ENCODE data around the gene ENTPD6. TPM values are rescaled to one million over a fixed set of nuclear protein-coding genes. Genes with fewer than 3 reads are reported as not detected.
A peak's percentile ranks its signal among the peaks of the same experiment; 100 is the strongest.

ENTPD6 gene
- total and polyA plus RNA-seq, 2 of the 4 experiments (the other 2 are of a cell fraction), result 61.1 to 98.6 TPM

- TF ChIP-seq POLR2A (IDR thresholded peaks at IDR 0.05; ENCODE audit: low read depth, low read length), result no peak
- no peak for TF ChIP-seq CHD1 (IDR thresholded peaks at IDR 0.05; ENCODE audit: low read depth, low read length)
- no peak for TF ChIP-seq NFE2L2 (IDR thresholded peaks at IDR 0.05; ENCODE audit: low read depth, low read length)
- TF ChIP-seq RFX5 (IDR thresholded peaks at IDR 0.05; ENCODE audit: low read depth, low read length), result no peak
- TF ChIP-seq SMC3 (IDR thresholded peaks at IDR 0.05; ENCODE audit: low read depth, low read length), result no peak
- no peak for TF ChIP-seq RAD21 (IDR thresholded peaks at IDR 0.05; ENCODE audit: low read length)
- BruUV-seq (replicated peaks), result no TSS peak
- no peak overlapping the region for H2BK15ac ChIP-seq (ENCODE audit: low read depth, low read length)
- no peak overlapping the region for H3K4ac ChIP-seq (ENCODE audit: low read depth, low read length)
- intact Hi-C loops (cut with micrococcal nuclease) (loop anchor here (5.0 kb wide), 1 partner anchor 219 kb away; no protein-coding TSS in a partner anchor), in situ Hi-C loops (cut with MboI; ENCODE audit: low sequenced_read_pairs) (loop anchor here (10.0 kb wide), 2 partner anchors 103 to 173 kb away; no protein-coding TSS in a partner anchor), dilution Hi-C loops (cut with HindIII; ENCODE audit: low sequenced_read_pairs, unreplicated experiment) (no loop called here)
- H3K79me1 ChIP-seq (ENCODE audit: low read depth in 1 of 2, low read length in 2 of 2), result no peaks in the 10 kb centered on the region
- ChIA-PET CTCF (interaction anchor here (1.0 to 1.1 kb wide), 3 partner anchors 9 to 184 kb away, joined by 3 to 4 read pairs (median 4); no protein-coding TSS in a partner anchor), POLR2A (ENCODE audit: unreplicated experiment) (no interaction called here)
- no peak overlapping the region for H3K27ac ChIP-seq (ENCODE audit: insufficient read depth, low read length)
- H3K18ac ChIP-seq (ENCODE audit: low read depth, low read length), result no peak overlapping the region
- no peak overlapping the region for H3K9ac ChIP-seq (ENCODE audit: low read depth, low read length)
- H4K20me1 ChIP-seq (ENCODE audit: insufficient read depth, low read length), result peaks cover 10% of the 10 kb centered on the region
- H2AK9ac ChIP-seq (replicated peaks; ENCODE audit: low read depth, low read length, poor library complexity), result no peak overlapping the region
- peak; percentile 24 for ATAC-seq (ENCODE audit: low read depth)
- H3K9me3 ChIP-seq (ENCODE audit: control insufficient read depth, insufficient read depth, low read length), result no peaks in the 10 kb centered on the region
- no peak overlapping the region for H3K23ac ChIP-seq (ENCODE audit: low read depth, low read length)
- no peak overlapping the region for H2AK5ac ChIP-seq (ENCODE audit: low read depth, low read length)
- no peak overlapping the region for H2BK120ac ChIP-seq (ENCODE audit: low read depth, low read length)
- DNase-seq, result no peak
- peaks cover 12% of the 10 kb centered on the region for H3K27me3 ChIP-seq (ENCODE audit: control insufficient read depth, insufficient read depth, low read length)
- no peak overlapping the region for H4K91ac ChIP-seq (ENCODE audit: insufficient read depth, low read depth, low read length)
- no peak overlapping the region for H2BK20ac ChIP-seq (ENCODE audit: low read depth, low read length)
- no peak overlapping the region for H2AFZ ChIP-seq (replicated peaks; ENCODE audit: low read length, poor library complexity)
- H3K36me3 ChIP-seq (ENCODE audit: control insufficient read depth, insufficient read depth, low read length), result no peaks in the 10 kb centered on the region
- no peak overlapping the region for H3K56ac ChIP-seq (ENCODE audit: extremely low read depth, insufficient read depth, low read length)
- 60% methylated on average over 1 of the region's 2 CpGs; no CpG with 5 or more reads in 1 of the 2 experiments for WGBS, 2 experiments (ENCODE audit: extremely low coverage in 2 of 2, insufficient read length in 1 of 2)
- no peak overlapping the region for H4K5ac ChIP-seq (ENCODE audit: low read depth, low read length)
- no peak overlapping the region for H3K4me2 ChIP-seq (ENCODE audit: low read depth, low read length)
- H3K4me1 ChIP-seq (ENCODE audit: control insufficient read depth, insufficient read depth, low read length), result peaks cover 5% of the 10 kb centered on the region
- H2BK5ac ChIP-seq (ENCODE audit: low read depth, low read length, poor library complexity, severe bottlenecking), result no peak overlapping the region
- no peak overlapping the region for H3K14ac ChIP-seq (replicated peaks; ENCODE audit: low read depth, low read length)
- H3K4me3 ChIP-seq (ENCODE audit: insufficient read depth, low read depth, low read length), result no peak overlapping the region
- H4K8ac ChIP-seq (ENCODE audit: low read depth in 2 of 2, low read length in 2 of 2), result no peak overlapping the region
- H3K9me1 ChIP-seq (ENCODE audit: insufficient read depth, low read length), result peaks cover 9% of the 10 kb centered on the region
Observed at GRCh38 chr20:25177890-25178321, 17.6 kb upstream of the ENTPD6 start.

All from IMR-90 (cell line).